ENCODE data around the gene TYMS. TPM values are rescaled to one million over a fixed set of nuclear protein-coding genes. Genes with fewer than 3 reads are reported as not detected.
"Not testable (repeated sequence)": the region's sequence is repeated elsewhere in the genome, so short reads cannot be mapped to it uniquely, and the experiment has no call there.

Gene TYMS
- total RNA-seq, 1 donor from 2014 or later = 269 TPM

DNA sequence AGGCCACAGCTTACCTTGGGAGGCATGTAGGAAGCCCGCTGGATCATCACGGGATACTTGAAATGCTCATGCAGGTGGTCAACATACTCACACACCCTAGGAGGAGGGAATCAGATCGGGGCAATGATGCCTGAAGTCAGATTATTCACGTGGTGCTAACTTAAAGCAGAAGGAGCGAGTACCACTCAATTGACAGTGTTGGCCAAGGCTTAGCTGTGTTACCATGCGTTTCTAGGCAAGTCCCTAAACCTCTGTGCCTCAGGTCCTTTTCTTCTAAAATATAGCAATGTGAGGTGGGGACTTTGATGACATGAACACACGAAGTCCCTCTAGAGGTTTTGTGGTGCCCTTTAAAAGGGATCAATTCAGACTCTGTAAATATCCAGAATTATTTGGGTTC is 17.9 kb downstream of the TYMS start:
- peaks cover 68% of the 10 kb centered on the region for H3K36me3 Mint-ChIP-seq (ENCODE audit: low read depth)
- no peak for DNase-seq
- H3K4me1 Mint-ChIP-seq = peaks cover 9% of the 10 kb centered on the region
- peak overlapping the region; percentile 45 for H3K27ac Mint-ChIP-seq
- H3K9me3 Mint-ChIP-seq = no peaks in the 10 kb centered on the region
- H3K4me3 Mint-ChIP-seq = no peak overlapping the region
- H3K27me3 Mint-ChIP-seq = no peaks in the 10 kb centered on the region
- intact Hi-C loops (cut with micrococcal nuclease) = no loop called here

DNA sequence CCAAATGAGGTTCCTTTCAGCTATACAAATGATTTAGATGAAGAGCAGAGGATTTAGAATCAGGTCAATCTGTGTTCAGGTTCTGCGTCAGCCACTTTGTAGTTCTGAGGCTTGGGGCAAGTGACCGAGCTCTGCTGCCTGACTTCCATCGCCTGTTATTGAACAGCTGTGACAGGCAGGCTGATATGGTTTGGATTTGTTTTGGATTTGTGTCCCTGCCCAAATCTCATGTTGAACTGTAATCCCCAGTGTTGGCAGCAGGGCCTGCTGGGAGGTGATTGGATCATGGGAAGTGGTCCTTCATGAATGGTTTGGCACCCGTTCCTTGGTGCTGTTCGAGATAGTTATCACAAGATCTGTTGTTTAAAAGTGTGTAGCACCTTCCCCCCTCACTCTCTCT is 18.6 kb downstream of the TYMS start:
- intact Hi-C loops (cut with micrococcal nuclease) = no loop called here
- Mint-ChIP-seq H3K36me3 (ENCODE audit: low read depth) (peaks cover 65% of the 10 kb centered on the region), H3K27ac (no peak overlapping the region)

GRCh38 chr18:676736-677135 is 19.3 kb downstream of the TYMS start:
- Mint-ChIP-seq H3K4me3 (no peak overlapping the region), H3K36me3 (ENCODE audit: low read depth) (peaks cover 66% of the 10 kb centered on the region), H3K9me3 (no peaks in the 10 kb centered on the region), H3K27me3 (no peaks in the 10 kb centered on the region), H3K4me1 (peaks cover 13% of the 10 kb centered on the region), H3K27ac (no peak overlapping the region)
- DNase-seq = no peak
- intact Hi-C loops (cut with micrococcal nuclease) = no loop called here

More for the DNA sequence above, 18.6 kb downstream of the TYMS start:
- Mint-ChIP-seq H3K4me3 (no peak overlapping the region), H3K9me3 (no peaks in the 10 kb centered on the region), H3K4me1 (peaks cover 8% of the 10 kb centered on the region), H3K27me3 (no peaks in the 10 kb centered on the region)
- no peak for DNase-seq

DNA sequence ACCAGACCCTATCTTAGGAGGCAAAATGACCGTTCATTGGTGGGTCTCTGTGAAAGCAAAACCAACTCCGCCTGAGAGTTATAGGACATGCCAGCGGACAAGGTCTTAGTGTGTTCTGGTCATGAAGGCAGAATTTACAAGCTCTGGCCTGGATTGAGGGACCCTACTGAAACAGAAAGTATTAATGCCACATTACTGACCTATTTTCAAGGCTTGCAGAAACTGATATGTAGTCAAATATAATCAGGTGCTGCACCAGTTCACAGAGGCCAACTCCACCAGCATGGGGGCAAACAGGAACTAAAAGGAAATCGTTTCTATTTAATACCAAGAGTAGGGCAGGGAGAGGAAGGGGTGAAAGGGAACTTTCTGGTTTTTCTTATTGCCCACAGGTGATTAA is 19.7 kb downstream of the TYMS start:
- no peaks in the 10 kb centered on the region for H3K9me3 Mint-ChIP-seq
- H3K27ac Mint-ChIP-seq = peak overlapping the region; percentile 39
- H3K4me1 Mint-ChIP-seq = peaks cover 17% of the 10 kb centered on the region
- H3K4me3 Mint-ChIP-seq = no peak overlapping the region
- no peak for DNase-seq
- peaks cover 67% of the 10 kb centered on the region for H3K36me3 Mint-ChIP-seq (ENCODE audit: low read depth)
- no peaks in the 10 kb centered on the region for H3K27me3 Mint-ChIP-seq
- intact Hi-C loops (cut with micrococcal nuclease) = no loop called here

DNA sequence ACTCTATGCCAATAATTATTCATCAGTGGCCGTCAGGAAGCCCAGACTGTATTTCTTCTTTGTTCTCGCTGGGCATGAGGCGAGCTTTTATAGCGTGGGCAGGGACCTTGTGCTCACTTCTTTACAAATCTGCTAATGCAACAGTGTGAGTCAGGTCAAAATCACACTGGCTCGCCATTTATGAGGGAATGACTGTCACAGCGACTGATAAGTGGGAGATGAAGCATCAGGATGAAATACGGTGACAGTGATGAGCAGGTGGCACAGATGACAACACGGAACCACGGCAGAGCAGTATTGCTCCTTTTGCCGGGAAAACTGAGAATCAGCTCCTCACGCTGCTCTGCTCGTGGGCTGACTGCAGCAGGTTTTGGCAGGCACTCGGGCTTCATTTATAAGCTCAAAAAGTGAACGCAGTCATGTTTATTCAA is 20.5 kb downstream of the TYMS start:
- no peak overlapping the region for H3K4me3 Mint-ChIP-seq
- peaks cover 66% of the 10 kb centered on the region for H3K36me3 Mint-ChIP-seq (ENCODE audit: low read depth)
- no peak overlapping the region for H3K27ac Mint-ChIP-seq
- DNase-seq = no peak
- no peaks in the 10 kb centered on the region for H3K27me3 Mint-ChIP-seq
- H3K4me1 Mint-ChIP-seq = peaks cover 22% of the 10 kb centered on the region
- intact Hi-C loops (cut with micrococcal nuclease) = no loop called here
- H3K9me3 Mint-ChIP-seq = no peaks in the 10 kb centered on the region

DNA sequence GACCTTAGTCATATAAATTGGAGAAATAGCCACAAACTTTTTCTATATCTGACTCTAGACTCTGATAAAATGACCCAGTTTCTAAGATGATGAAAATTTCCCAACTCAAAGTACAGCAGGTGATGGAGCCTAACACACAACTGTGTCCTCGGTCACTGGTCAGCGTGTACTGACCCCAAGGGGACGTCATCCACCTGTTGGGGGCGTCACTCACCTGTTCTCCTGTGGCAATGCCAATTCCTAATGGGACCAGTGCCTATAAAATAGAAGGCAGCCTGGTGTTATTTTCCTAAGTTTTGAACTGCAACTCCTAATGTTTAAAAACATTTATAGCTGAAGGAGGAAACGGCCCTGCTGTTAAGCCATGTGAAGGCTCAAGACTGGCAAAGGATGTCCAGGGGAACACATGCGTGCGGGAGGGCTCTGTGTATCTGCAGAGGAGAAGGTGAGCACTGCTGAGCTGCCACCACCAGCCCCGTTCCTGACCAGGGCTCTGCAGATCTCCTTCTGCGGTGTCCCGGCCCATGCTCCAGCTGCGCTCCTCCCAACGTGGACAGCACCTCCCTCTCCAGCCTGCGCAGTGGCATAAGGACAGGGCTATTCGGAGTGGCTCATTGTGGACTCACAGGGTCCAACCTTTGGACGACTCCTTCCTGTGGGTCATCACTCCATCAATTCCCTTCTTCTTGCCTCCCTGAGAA is 21.2 kb downstream of the TYMS start:
- peaks cover 25% of the 10 kb centered on the region for H3K4me1 Mint-ChIP-seq
- no peaks in the 10 kb centered on the region for H3K27me3 Mint-ChIP-seq
- H3K27ac Mint-ChIP-seq = no peak overlapping the region
- intact Hi-C loops (cut with micrococcal nuclease) = no loop called here
- H3K36me3 Mint-ChIP-seq (ENCODE audit: low read depth) = peaks cover 71% of the 10 kb centered on the region
- no peak overlapping the region for H3K4me3 Mint-ChIP-seq
- H3K9me3 Mint-ChIP-seq = no peaks in the 10 kb centered on the region
- DNase-seq = no peak

DNA sequence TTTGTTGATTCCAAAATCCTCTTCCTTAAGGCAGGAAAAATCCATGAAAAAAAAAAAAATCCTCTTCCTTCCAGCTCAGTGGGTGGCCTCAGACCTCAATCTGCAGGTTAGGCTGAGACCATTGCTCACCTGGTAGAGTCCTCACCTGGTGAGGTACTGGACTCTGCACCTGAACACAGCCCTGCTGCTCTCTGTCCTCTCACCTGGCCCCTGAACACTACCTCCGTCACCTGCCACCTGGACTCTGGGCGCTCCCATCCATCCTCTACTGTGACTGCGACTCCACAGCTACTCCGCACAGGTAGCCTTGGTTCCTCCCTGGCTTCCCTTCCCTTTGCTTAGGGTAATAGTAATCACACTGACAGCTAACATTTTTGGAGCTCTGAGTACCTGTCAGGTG is 22.1 kb downstream of the TYMS start:
- Mint-ChIP-seq H3K9me3 (no peaks in the 10 kb centered on the region), H3K36me3 (ENCODE audit: low read depth) (peaks cover 69% of the 10 kb centered on the region), H3K4me1 (peaks cover 25% of the 10 kb centered on the region), H3K4me3 (no peak overlapping the region), H3K27me3 (no peaks in the 10 kb centered on the region), H3K27ac (no peak overlapping the region)
- DNase-seq = no peak
- intact Hi-C loops (cut with micrococcal nuclease) = no loop called here

GRCh38 chr18:680392-680791 is 22.9 kb downstream of the TYMS start:
- H3K27ac Mint-ChIP-seq = no peak overlapping the region
- H3K36me3 Mint-ChIP-seq (ENCODE audit: low read depth) = peaks cover 73% of the 10 kb centered on the region
- intact Hi-C loops (cut with micrococcal nuclease) = no loop called here
- no peaks in the 10 kb centered on the region for H3K9me3 Mint-ChIP-seq
- H3K4me3 Mint-ChIP-seq = no peak overlapping the region
- H3K27me3 Mint-ChIP-seq = no peaks in the 10 kb centered on the region
- DNase-seq = no peak
- H3K4me1 Mint-ChIP-seq = peaks cover 25% of the 10 kb centered on the region

GRCh38 chr18:681985-682384 is 24.5 kb downstream of the TYMS start:
- peak overlapping the region; percentile 88 for H3K27ac Mint-ChIP-seq
- H3K4me3 Mint-ChIP-seq = peak overlapping the region; percentile 55
- peaks cover 23% of the 10 kb centered on the region for H3K4me1 Mint-ChIP-seq
- peaks cover 69% of the 10 kb centered on the region for H3K36me3 Mint-ChIP-seq (ENCODE audit: low read depth)
- peak; percentile 92 for DNase-seq
- intact Hi-C loops (cut with micrococcal nuclease) = loop anchor here (2.0 kb wide), 2 partner anchors 23 to 29 kb away; no protein-coding TSS in a partner anchor
- H3K9me3 Mint-ChIP-seq = no peaks in the 10 kb centered on the region
- no peaks in the 10 kb centered on the region for H3K27me3 Mint-ChIP-seq

DNA sequence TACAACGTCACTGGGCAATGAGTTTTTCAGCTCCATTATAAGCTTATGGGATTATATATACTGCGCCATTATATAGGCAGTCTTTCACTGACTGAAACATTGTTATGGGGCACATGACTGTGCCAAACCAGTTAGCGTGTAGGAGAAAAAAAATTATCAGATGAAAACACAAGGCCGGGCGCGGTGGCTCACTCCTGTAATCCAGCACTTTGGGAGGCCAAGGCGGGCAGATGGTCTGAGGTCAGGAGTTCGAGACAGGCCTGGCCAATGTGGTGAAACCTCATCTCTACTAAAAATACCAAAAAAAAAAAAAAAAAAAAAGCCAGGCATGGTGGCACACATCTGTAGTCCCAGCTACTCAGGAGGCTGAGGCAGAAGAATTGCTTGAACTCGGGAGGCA is 25.0 kb downstream of the TYMS start:
- H3K9me3 Mint-ChIP-seq, H3K27me3 Mint-ChIP-seq, DNase-seq: not testable (repeated sequence)
- intact Hi-C loops (cut with micrococcal nuclease) = loop anchor here (2.0 kb wide), 2 partner anchors 24 to 28 kb away; no protein-coding TSS in a partner anchor
- H3K27ac Mint-ChIP-seq = peak overlapping the region; percentile 88
- H3K36me3 Mint-ChIP-seq (ENCODE audit: low read depth) = peaks cover 70% of the 10 kb centered on the region
- H3K4me3 Mint-ChIP-seq = peak overlapping the region; percentile 55
- peaks cover 22% of the 10 kb centered on the region for H3K4me1 Mint-ChIP-seq

- no peak for DNase-seq
- H3K9me3 Mint-ChIP-seq = no peaks in the 10 kb centered on the region
- no peak overlapping the region for H3K4me3 Mint-ChIP-seq
- H3K27ac Mint-ChIP-seq = peak overlapping the region; percentile 37
- peaks cover 71% of the 10 kb centered on the region for H3K36me3 Mint-ChIP-seq (ENCODE audit: low read depth)
- H3K27me3 Mint-ChIP-seq = no peaks in the 10 kb centered on the region
- peaks cover 22% of the 10 kb centered on the region for H3K4me1 Mint-ChIP-seq
- intact Hi-C loops (cut with micrococcal nuclease) = loop anchor here (2.0 kb wide), 2 partner anchors 24 to 28 kb away; no protein-coding TSS in a partner anchor
Observed at GRCh38 chr18:682833-683232, 25.4 kb downstream of the TYMS start.

DNA sequence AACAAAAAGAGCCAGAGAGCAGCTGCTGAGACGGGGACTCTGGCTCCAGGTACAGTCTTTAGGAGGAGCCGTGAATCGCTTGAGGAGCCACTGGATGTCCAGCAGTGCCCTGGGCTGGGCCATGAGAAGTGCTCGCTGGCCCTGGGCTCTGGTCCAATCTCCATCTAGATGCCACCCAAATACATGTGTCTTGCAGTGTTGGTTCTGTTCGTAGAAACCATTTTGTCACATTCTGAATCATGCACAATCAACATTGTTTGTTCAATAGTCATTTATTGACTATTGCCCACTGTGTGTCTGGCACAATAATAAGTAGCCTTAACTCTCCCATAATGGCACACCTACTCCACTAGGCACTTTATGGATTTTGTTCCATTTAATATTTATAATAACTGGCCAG is 26.1 kb downstream of the TYMS start:
- Mint-ChIP-seq H3K36me3 (ENCODE audit: low read depth) (peaks cover 72% of the 10 kb centered on the region), H3K9me3 (no peaks in the 10 kb centered on the region), H3K4me3 (no peak overlapping the region), H3K27ac (no peak overlapping the region), H3K27me3 (no peaks in the 10 kb centered on the region), H3K4me1 (peaks cover 22% of the 10 kb centered on the region)
- DNase-seq = no peak
- intact Hi-C loops (cut with micrococcal nuclease) = loop anchor here (2.0 kb wide), 2 partner anchors 25 to 27 kb away; no protein-coding TSS in a partner anchor

GRCh38 chr18:685438-685837 is 28.0 kb downstream of the TYMS start:
- Mint-ChIP-seq H3K4me3 (no peak overlapping the region), H3K9me3 (no peaks in the 10 kb centered on the region), H3K27me3 (no peaks in the 10 kb centered on the region), H3K36me3 (ENCODE audit: low read depth) (peaks cover 64% of the 10 kb centered on the region), H3K4me1 (peaks cover 20% of the 10 kb centered on the region), H3K27ac (no peak overlapping the region)
- intact Hi-C loops (cut with micrococcal nuclease) = no loop called here
- DNase-seq = no peak

DNA sequence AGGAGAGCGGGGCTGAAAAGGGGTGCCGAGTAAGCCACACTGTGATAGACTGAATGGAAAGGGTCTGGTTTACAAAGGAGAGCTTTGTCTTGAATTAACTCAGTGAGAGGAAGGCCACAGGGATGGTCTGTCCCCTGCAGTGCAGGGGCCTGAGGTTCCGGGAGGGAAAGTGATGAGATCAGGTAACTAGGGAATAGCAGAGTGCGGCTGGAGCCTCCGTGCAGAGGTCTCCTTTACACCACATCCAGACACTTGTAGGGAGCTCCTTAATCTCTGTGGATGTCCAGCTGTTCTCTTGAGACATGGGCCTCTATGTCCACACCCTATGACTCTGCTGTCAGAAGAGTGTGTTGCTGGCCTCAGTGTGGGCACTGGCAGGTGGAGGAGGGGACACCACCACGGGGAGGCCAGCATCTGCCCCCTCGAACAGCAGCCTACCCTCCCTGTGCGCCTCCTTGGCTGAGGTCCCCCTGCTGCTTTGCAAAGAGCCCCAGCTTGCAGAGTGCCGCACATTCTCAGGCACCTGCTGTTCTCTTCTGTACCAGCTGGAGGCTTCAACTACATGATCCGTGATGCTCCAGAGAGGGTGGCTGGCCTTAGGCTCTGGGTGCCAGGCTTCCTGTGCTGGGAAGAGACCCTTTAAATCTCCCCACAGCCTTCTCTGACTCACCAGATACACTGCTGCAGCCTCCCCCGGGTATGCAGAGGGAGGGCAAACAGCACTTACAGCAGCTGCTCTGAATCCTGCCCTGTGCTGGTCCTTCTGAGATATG is 29.1 kb downstream of the TYMS start:
- no peak overlapping the region for H3K27ac Mint-ChIP-seq
- no peak overlapping the region for H3K4me3 Mint-ChIP-seq
- intact Hi-C loops (cut with micrococcal nuclease) = no loop called here
- no peaks in the 10 kb centered on the region for H3K9me3 Mint-ChIP-seq
- peaks cover 63% of the 10 kb centered on the region for H3K36me3 Mint-ChIP-seq (ENCODE audit: low read depth)
- no peak for DNase-seq
- no peaks in the 10 kb centered on the region for H3K27me3 Mint-ChIP-seq
- H3K4me1 Mint-ChIP-seq = peaks cover 16% of the 10 kb centered on the region

Data from activated CD4-positive, alpha-beta T cell treated with anti-CD3 and anti-CD28 coated beads, Interleukin-2, amount 10 ng/mL, durations not matched to agents 24 days and 14 days (primary cell).